Measurements from ENCODE around the gene PHC2.

The PHC2 gene

DNA sequence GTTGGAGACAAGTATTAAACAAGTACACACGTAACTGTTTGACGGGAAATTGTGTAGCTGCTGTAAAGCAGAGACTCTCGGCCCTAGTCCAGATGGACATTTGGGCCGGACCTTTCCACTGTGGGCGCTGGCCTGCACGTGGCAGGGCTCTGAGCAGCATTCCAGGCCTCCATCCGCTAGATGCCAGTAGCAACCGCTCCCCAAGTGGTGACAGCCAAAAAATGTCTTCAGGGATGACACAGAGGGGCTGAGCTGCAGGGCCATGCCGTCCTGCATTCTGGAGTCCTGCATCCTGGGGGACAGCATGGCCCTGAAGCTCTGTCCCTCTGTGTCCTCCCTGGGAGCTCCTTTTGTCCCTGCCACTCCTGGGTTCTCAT is 134.8 kb downstream of the PHC2 start:
- Histone ChIP-seq H3F3A (ENCODE audit: insufficient read depth, low read length) (no peaks in the 10 kb centered on the region), H3K4me2 (ENCODE audit: low read length) (no peak overlapping the region), H3K4me1 (ENCODE audit: insufficient read depth, low read length, severe bottlenecking) (no peaks in the 10 kb centered on the region), H3K27me3 (ENCODE audit: insufficient read depth, low read length) (no peaks in the 10 kb centered on the region), H3K9ac (ENCODE audit: low read length) (no peak overlapping the region), H3K79me2 (ENCODE audit: insufficient read depth, low read length) (no peaks in the 10 kb centered on the region), H2AFZ (ENCODE audit: low read length) (no peak overlapping the region), H3K4me3 (ENCODE audit: low read depth, low read length, poor library complexity, severe bottlenecking) (no peak overlapping the region), H4K20me1 (ENCODE audit: insufficient read depth, low read length) (no peaks in the 10 kb centered on the region), H3K36me3 (ENCODE audit: insufficient read depth, low read length) (no peaks in the 10 kb centered on the region), H3K9me2 (ENCODE audit: low read depth, low read length) (no peaks in the 10 kb centered on the region), H3K9me3 (ENCODE audit: low read length) (no peaks in the 10 kb centered on the region), H3K27ac (ENCODE audit: low read depth, low read length, poor library complexity, severe bottlenecking) (no peak overlapping the region)
- no peak for TF ChIP-seq EZH2 (IDR thresholded peaks at IDR 0.05; ENCODE audit: borderline replicate concordance, low read length)
- TF ChIP-seq, protein P1, sequence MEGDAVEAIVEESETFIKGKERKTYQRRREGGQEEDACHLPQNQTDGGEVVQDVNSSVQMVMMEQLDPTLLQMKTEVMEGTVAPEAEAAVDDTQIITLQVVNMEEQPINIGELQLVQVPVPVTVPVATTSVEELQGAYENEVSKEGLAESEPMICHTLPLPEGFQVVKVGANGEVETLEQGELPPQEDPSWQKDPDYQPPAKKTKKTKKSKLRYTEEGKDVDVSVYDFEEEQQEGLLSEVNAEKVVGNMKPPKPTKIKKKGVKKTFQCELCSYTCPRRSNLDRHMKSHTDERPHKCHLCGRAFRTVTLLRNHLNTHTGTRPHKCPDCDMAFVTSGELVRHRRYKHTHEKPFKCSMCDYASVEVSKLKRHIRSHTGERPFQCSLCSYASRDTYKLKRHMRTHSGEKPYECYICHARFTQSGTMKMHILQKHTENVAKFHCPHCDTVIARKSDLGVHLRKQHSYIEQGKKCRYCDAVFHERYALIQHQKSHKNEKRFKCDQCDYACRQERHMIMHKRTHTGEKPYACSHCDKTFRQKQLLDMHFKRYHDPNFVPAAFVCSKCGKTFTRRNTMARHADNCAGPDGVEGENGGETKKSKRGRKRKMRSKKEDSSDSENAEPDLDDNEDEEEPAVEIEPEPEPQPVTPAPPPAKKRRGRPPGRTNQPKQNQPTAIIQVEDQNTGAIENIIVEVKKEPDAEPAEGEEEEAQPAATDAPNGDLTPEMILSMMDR (IDR thresholded peaks at IDR 0.05; ENCODE audit: low read length), result no peak

DNA sequence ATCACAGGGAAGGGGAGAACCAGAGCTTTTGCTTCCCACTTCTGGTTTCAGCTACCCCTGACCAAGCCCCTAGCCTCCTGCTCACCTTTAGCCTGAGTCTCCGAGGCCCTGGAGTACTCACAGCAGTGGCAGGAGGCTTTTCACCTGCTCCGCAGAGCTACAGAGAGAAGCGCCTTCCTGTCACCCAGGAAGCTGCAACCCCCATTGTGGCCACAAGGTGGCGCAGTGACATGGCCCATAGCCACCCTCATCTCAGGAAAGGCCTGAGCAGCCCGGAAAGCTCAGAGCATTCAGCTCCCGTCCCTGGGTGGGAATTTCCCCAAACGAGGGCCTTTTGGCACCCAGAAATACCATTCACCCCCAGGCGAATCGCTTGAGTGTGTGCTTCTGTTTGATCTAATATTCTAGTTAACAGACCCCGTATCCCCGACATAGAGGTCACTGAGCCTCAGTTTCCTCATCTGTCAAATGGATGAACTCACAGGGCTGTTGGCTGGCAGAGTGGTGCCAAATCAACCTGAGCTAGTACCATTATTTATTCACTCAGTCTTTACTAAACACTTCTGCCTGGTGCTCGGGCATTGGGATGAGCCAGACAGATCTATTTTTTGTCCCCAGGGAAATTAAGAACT is 135.3 kb downstream of the PHC2 start:
- Histone ChIP-seq H3K9me3 (ENCODE audit: low read length) (no peaks in the 10 kb centered on the region), H3F3A (ENCODE audit: insufficient read depth, low read length) (no peaks in the 10 kb centered on the region), H3K9ac (ENCODE audit: low read length) (no peak overlapping the region), H3K4me3 (ENCODE audit: low read depth, low read length, poor library complexity, severe bottlenecking) (no peak overlapping the region), H3K4me2 (ENCODE audit: low read length) (no peak overlapping the region), H2AFZ (ENCODE audit: low read length) (no peak overlapping the region), H3K36me3 (ENCODE audit: insufficient read depth, low read length) (no peaks in the 10 kb centered on the region), H4K20me1 (ENCODE audit: insufficient read depth, low read length) (no peaks in the 10 kb centered on the region), H3K79me2 (ENCODE audit: insufficient read depth, low read length) (no peaks in the 10 kb centered on the region), H3K27me3 (ENCODE audit: insufficient read depth, low read length) (no peaks in the 10 kb centered on the region), H3K27ac (ENCODE audit: low read depth, low read length, poor library complexity, severe bottlenecking) (no peak overlapping the region), H3K9me2 (ENCODE audit: low read depth, low read length) (no peaks in the 10 kb centered on the region), H3K4me1 (ENCODE audit: insufficient read depth, low read length, severe bottlenecking) (no peaks in the 10 kb centered on the region)
- TF ChIP-seq, protein P1 (IDR thresholded peaks at IDR 0.05; ENCODE audit: low read length), result peak; percentile 87
- no peak for TF ChIP-seq EZH2 (IDR thresholded peaks at IDR 0.05; ENCODE audit: borderline replicate concordance, low read length)

- no peaks in the 10 kb centered on the region for H4K20me1 ChIP-seq (ENCODE audit: insufficient read depth, low read length)
- no peaks in the 10 kb centered on the region for H3K9me2 ChIP-seq (ENCODE audit: low read depth, low read length)
- no peak overlapping the region for H3K27ac ChIP-seq (ENCODE audit: low read depth, low read length, poor library complexity, severe bottlenecking)
- no peaks in the 10 kb centered on the region for H3K79me2 ChIP-seq (ENCODE audit: insufficient read depth, low read length)
- H2AFZ ChIP-seq (ENCODE audit: low read length), result no peak overlapping the region
- no peaks in the 10 kb centered on the region for H3K27me3 ChIP-seq (ENCODE audit: insufficient read depth, low read length)
- no peak overlapping the region for H3K4me2 ChIP-seq (ENCODE audit: low read length)
- no peaks in the 10 kb centered on the region for H3F3A ChIP-seq (ENCODE audit: insufficient read depth, low read length)
- no peaks in the 10 kb centered on the region for H3K36me3 ChIP-seq (ENCODE audit: insufficient read depth, low read length)
- H3K4me1 ChIP-seq (ENCODE audit: insufficient read depth, low read length, severe bottlenecking), result no peaks in the 10 kb centered on the region
- no peaks in the 10 kb centered on the region for H3K9me3 ChIP-seq (ENCODE audit: low read length)
- H3K4me3 ChIP-seq (ENCODE audit: low read depth, low read length, poor library complexity, severe bottlenecking), result no peak overlapping the region
- no peak overlapping the region for H3K9ac ChIP-seq (ENCODE audit: low read length)
- TF ChIP-seq, protein P1 (IDR thresholded peaks at IDR 0.05; ENCODE audit: low read length), result no peak
- no peak for TF ChIP-seq EZH2 (IDR thresholded peaks at IDR 0.05; ENCODE audit: borderline replicate concordance, low read length)
Observed at GRCh38 chr1:33295023-33295422, 135.9 kb downstream of the PHC2 start.
